ENCODE measurements around the gene KIF22. TPM values are rescaled to one million over a fixed set of nuclear protein-coding genes. Genes with fewer than 3 reads are reported as not detected.

Gene KIF22
- polyA plus RNA-seq, 2 of the 4 experiments (the other 2 are of a cell fraction) = 64.3 to 73.7 TPM

- peak overlapping the region; percentile 90 for H3K4me3 ChIP-seq
- ChIA-PET CTCF (interaction anchor here (0.6 to 24.4 kb wide), 31 partner anchors 9 to 234 kb away, joined by 3 to 568 read pairs (median 4); partner anchors contain the start of genes ASPHD1, C16orf92, KIF22 and MVP), POLR2A (interaction anchor here (1.1 to 3.7 kb wide), 6 partner anchors 8 to 92 kb away, joined by 3 to 25 read pairs (median 8); partner anchors contain the start of genes KIF22, MVP, PAGR1 and SEZ6L2)
- ATAC-seq (peak; percentile 12 to 16), DNase-seq (ENCODE audit: low read depth in 1 of 2, low spot score in 1 of 2) (peak in 1 of 2 experiments; percentile 95), FAIRE-seq (no peak)
- under 1% methylated on average over 39 of the region's 69 CpGs for WGBS (ENCODE audit: missing lambda C conversion rate)
- no peaks in the 10 kb centered on the region for H3K9me3 ChIP-seq
- peak overlapping the region; percentile 94 for H3K4me2 ChIP-seq
- H3K4me1 ChIP-seq = peaks cover 48% of the 10 kb centered on the region
- peak overlapping the region; percentile 98 to 99 for H3K27ac ChIP-seq
- TF ChIP-seq TP53 (CRISPR knock-in tag; IDR thresholded peaks at IDR 0.05) (no peak), JUN (IDR thresholded peaks at IDR 0.05) (peak; percentile 45 to 86; a peak in 3 of 5 replicates), POLR2A (IDR thresholded peaks at IDR 0.05; ENCODE audit: low read length) (peak; percentile 45), EP300 (IDR thresholded peaks at IDR 0.05) (no peak), CTCF (IDR thresholded peaks at IDR 0.05) (peak; percentile 43), RFX5 (IDR thresholded peaks at IDR 0.05) (no peak), CHD2 (IDR thresholded peaks at IDR 0.05; ENCODE audit: low read length, partially characterized antibody) (no peak), NFE2L2 (conservative IDR thresholded peaks at IDR 0.05; ENCODE audit: low read length) (no peak), NPAS2 (CRISPR knock-in tag; IDR thresholded peaks at IDR 0.05; ENCODE audit: borderline replicate concordance) (peak; percentile 72), NR3C1 (IDR thresholded peaks at IDR 0.05) (no peak), HOXB13 (CRISPR knock-in tag; IDR thresholded peaks at IDR 0.05; ENCODE audit: low read depth) (peak; percentile 72; the same call in 1 of the 2 replicates), SMC3 (IDR thresholded peaks at IDR 0.05) (peak; percentile 55; the same call in 2 of the 3 replicates), MAFK (IDR thresholded peaks at IDR 0.05; ENCODE audit: partially characterized antibody) (no peak), CBX8 (IDR thresholded peaks at IDR 0.05) (no peak), RCOR1 (IDR thresholded peaks at IDR 0.05; ENCODE audit: low read depth, low read length) (no peak), HDAC2 (IDR thresholded peaks at IDR 0.05) (0 out of 2 replicates have a peak, but pooled peaks have one; percentile 27), CBX2 (IDR thresholded peaks at IDR 0.05; ENCODE audit: borderline replicate concordance, low read depth) (no peak), KDM5A (IDR thresholded peaks at IDR 0.05) (no peak), SREBF2 (IDR thresholded peaks at IDR 0.05) (no peak), RNF2 (IDR thresholded peaks at IDR 0.05; ENCODE audit: borderline replicate concordance, low read depth) (peak; percentile 94; the same call in 1 of the 2 replicates), JUNB (IDR thresholded peaks at IDR 0.05) (no peak), ESRRA (IDR thresholded peaks at IDR 0.05; ENCODE audit: borderline replicate concordance, low read length) (no peak), EHF (CRISPR knock-in tag; IDR thresholded peaks at IDR 0.05) (0 out of 2 replicates have a peak, but pooled peaks have one; percentile 45), HEYL (CRISPR knock-in tag; IDR thresholded peaks at IDR 0.05) (no peak), RARB (CRISPR knock-in tag; IDR thresholded peaks at IDR 0.05) (no peak), BHLHE40 (IDR thresholded peaks at IDR 0.05; ENCODE audit: low read depth, low read length) (peak; percentile 34; the same call in 1 of the 2 replicates), CEBPB (IDR thresholded peaks at IDR 0.05) (no peak), ZFP36 (IDR thresholded peaks at IDR 0.05; ENCODE audit: borderline replicate concordance, partially characterized antibody) (no peak), REST (IDR thresholded peaks at IDR 0.05) (no peak), PHF8 (IDR thresholded peaks at IDR 0.05; ENCODE audit: borderline replicate concordance, low read depth) (no peak)
- TF ChIP-seq, protein P1, sequence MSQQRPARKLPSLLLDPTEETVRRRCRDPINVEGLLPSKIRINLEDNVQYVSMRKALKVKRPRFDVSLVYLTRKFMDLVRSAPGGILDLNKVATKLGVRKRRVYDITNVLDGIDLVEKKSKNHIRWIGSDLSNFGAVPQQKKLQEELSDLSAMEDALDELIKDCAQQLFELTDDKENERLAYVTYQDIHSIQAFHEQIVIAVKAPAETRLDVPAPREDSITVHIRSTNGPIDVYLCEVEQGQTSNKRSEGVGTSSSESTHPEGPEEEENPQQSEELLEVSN (IDR thresholded peaks at IDR 0.05; ENCODE audit: borderline replicate concordance, low read depth) = peak; percentile 96
- TF ChIP-seq, protein P2, sequence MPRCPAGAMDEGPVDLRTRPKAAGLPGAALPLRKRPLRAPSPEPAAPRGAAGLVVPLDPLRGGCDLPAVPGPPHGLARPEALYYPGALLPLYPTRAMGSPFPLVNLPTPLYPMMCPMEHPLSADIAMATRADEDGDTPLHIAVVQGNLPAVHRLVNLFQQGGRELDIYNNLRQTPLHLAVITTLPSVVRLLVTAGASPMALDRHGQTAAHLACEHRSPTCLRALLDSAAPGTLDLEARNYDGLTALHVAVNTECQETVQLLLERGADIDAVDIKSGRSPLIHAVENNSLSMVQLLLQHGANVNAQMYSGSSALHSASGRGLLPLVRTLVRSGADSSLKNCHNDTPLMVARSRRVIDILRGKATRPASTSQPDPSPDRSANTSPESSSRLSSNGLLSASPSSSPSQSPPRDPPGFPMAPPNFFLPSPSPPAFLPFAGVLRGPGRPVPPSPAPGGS (IDR thresholded peaks at IDR 0.05) = peak; percentile 17; the same call in 1 of the 3 replicates
These were observed 17.1 kb downstream of the KIF22 start for GRCh38 chr16:29807426-29808218.
